Measurements from ENCODE around the gene FAM216A. TPM values are rescaled to one million over a fixed set of nuclear protein-coding genes. Genes with fewer than 3 reads are reported as not detected.
"Not testable (repeated sequence)": the region's sequence is repeated elsewhere in the genome, so short reads cannot be mapped to it uniquely, and the experiment has no call there.

Gene FAM216A
- total and polyA plus RNA-seq, 2 donors: 10.2 to 22.9 TPM

DNA sequence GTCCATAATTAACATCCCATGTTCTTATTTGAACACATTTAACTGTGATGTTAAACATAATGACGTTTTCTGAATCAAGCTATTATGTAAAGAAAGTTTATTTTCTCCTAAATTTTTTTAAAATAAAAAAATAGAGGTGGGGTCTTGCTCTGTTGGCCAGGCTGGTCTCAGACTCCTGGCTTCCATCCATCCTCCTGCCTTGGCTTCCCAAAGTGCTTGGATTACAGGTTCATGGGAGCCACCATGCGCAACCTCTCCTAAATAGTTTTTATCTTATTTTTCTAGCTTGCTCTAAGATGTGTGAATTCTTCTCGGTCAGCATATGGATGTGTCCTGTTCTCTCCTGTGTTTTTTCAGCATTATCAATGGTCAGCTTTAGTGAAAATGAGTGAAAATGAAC lies 36.7 kb downstream of the FAM216A start:
- peaks cover 6 to 14% of the 10 kb centered on the region in 2 donors for H3K4me1 ChIP-seq (ENCODE audit: control insufficient read depth in 2 of 2, insufficient read depth in 2 of 2, low read length in 2 of 2)
- WGBS: 95% methylated on average over 3 of the region's 3 CpGs
- peaks cover 0 to 5% of the 10 kb centered on the region in 2 donors for H3K9me3 ChIP-seq (ENCODE audit: control insufficient read depth in 2 of 2, insufficient read depth in 1 of 2, low read length in 1 of 2)
- no peak for DNase-seq (ENCODE audit: low read depth in 6 of 9, low spot score in 9 of 9)
- no peaks in the 10 kb centered on the region for H3K36me3 ChIP-seq (ENCODE audit: control insufficient read depth in 2 of 2, insufficient read depth in 2 of 2, low read length in 1 of 2)
- H3K27me3 ChIP-seq (ENCODE audit: control insufficient read depth in 2 of 2, insufficient read depth in 1 of 2, low read length in 1 of 2): no peaks in the 10 kb centered on the region
- H3K4me3 ChIP-seq (ENCODE audit: low read length in 2 of 2): no peak overlapping the region
- H3K27ac ChIP-seq (ENCODE audit: low read depth in 1 of 2, low read length in 1 of 2): no peak overlapping the region

DNA sequence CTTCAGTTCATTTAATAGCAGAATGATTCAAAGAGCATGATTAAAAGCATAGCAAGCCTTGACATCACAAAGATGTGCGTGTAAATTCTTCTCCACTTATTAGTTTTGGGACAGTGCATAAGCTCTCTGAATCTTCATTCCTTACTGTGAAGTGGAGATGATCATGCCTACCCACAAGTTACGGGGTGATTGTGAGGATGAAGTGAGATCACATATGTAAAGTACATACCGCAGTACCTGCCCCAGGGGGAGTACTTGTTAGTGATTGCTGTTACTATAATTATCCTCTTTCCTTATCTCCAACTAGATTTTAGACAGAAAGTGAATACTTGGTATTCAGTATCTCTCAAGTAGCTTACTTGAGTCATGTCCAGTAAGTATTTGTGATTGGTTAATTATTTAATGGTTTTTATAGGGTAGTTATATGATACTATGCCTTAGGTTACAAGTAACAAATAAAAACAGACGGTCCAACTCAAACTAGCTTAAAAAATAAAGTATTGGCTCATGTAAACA lies 39.5 kb downstream of the FAM216A start:
- Histone ChIP-seq H3K27me3 (ENCODE audit: control insufficient read depth in 2 of 2, insufficient read depth in 1 of 2, low read length in 1 of 2) (no peaks in the 10 kb centered on the region), H3K4me3 (ENCODE audit: low read length in 2 of 2) (no peak overlapping the region), H3K27ac (ENCODE audit: low read depth in 1 of 2, low read length in 1 of 2) (no peak overlapping the region), H3K9me3 (ENCODE audit: control insufficient read depth in 2 of 2, insufficient read depth in 1 of 2, low read length in 1 of 2) (no peaks in the 10 kb centered on the region), H3K4me1 (ENCODE audit: control insufficient read depth in 2 of 2, insufficient read depth in 2 of 2, low read length in 2 of 2) (no peaks in the 10 kb centered on the region), H3K36me3 (ENCODE audit: control insufficient read depth in 2 of 2, insufficient read depth in 2 of 2, low read length in 1 of 2) (no peaks in the 10 kb centered on the region)
- no peak for DNase-seq (ENCODE audit: low read depth in 6 of 9, low spot score in 9 of 9)
- 96% methylated on average over 4 of the region's 4 CpGs for WGBS

DNA sequence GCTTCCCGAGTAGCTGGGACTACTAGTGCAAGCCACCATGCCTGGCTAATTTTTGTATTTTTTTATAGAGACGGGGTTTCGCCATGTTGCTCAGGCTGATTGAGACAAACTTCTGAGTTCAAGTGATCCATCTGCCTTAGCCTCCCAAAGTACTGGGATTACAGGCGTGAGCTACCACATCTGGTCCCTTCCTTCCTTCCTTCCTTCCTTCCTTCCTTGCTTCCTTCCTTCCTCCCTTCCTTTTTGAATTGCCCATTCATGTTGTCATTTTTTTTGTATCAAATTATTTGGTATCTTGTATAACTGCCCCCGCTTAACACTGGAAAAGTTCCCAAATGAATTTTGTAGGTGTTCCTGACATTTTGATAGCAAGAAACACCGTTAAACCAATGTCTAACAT lies 45.2 kb downstream of the FAM216A start:
- H3K9me3 ChIP-seq (ENCODE audit: control insufficient read depth in 2 of 2, insufficient read depth in 1 of 2, low read length in 1 of 2): no peaks in the 10 kb centered on the region
- H3K4me1 ChIP-seq (ENCODE audit: control insufficient read depth in 2 of 2, insufficient read depth in 2 of 2, low read length in 2 of 2): no peaks in the 10 kb centered on the region
- H3K36me3 ChIP-seq (ENCODE audit: control insufficient read depth in 2 of 2, insufficient read depth in 2 of 2, low read length in 1 of 2): no peaks in the 10 kb centered on the region
- no peak overlapping the region for H3K27ac ChIP-seq (ENCODE audit: low read depth in 1 of 2, low read length in 1 of 2)
- H3K27me3 ChIP-seq (ENCODE audit: control insufficient read depth in 2 of 2, insufficient read depth in 1 of 2, low read length in 1 of 2): no peaks in the 10 kb centered on the region
- no peak overlapping the region for H3K4me3 ChIP-seq (ENCODE audit: low read length in 2 of 2)
- no peak for DNase-seq (ENCODE audit: low read depth in 6 of 9, low spot score in 9 of 9)
- WGBS: 91% methylated on average over 6 of the region's 6 CpGs

DNA sequence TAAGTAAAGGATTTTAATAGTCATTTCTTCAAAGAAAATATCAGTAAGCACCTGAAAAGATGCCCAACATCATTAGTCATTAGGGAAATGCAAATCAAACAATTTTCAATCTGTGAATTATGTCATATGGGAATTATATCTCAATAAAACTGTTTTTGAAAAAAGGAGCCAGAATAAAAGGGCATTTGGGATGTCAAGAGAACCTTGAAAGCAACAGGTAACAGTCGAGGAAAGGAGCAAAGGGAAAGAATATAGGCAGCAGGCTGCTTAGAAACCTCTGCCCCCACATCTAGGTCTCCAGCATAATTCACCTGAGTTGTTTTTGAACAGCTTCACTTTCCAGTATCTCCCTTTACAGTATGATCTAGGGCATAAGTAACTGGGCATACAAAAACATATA lies 45.7 kb downstream of the FAM216A start:
- Histone ChIP-seq H3K36me3 (ENCODE audit: control insufficient read depth in 2 of 2, insufficient read depth in 2 of 2, low read length in 1 of 2) (no peaks in the 10 kb centered on the region), H3K9me3 (ENCODE audit: control insufficient read depth in 2 of 2, insufficient read depth in 1 of 2, low read length in 1 of 2) (no peaks in the 10 kb centered on the region), H3K27me3 (ENCODE audit: control insufficient read depth in 2 of 2, insufficient read depth in 1 of 2, low read length in 1 of 2) (no peaks in the 10 kb centered on the region), H3K4me3 (ENCODE audit: low read length in 2 of 2) (no peak overlapping the region), H3K4me1 (ENCODE audit: control insufficient read depth in 2 of 2, insufficient read depth in 2 of 2, low read length in 2 of 2) (no peaks in the 10 kb centered on the region), H3K27ac (ENCODE audit: low read depth in 1 of 2, low read length in 1 of 2) (no peak overlapping the region)
- 83% methylated on average over 1 of the region's 1 CpG for WGBS
- no peak for DNase-seq (ENCODE audit: low read depth in 6 of 9, low spot score in 9 of 9)

DNA sequence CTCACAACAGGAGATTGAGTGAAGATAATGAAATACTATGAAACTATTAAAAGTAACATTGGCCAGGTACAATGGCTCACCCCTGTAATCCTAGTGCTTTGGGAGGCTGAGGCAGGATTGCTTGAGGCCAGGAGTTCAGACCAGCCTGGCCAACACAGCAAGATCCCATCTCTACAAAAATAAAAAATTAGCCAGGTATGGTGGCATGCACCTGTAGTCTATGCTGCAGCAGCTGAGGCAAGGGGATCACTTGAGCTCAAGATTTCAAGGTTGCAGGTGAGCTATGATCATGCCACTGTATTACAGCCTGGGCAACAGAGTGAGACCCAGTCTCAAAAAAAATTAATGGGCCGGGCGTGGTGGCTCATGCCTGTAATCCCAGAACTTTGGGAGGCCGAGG lies 48.4 kb downstream of the FAM216A start:
- no peaks in the 10 kb centered on the region for H3K36me3 ChIP-seq (ENCODE audit: control insufficient read depth in 2 of 2, insufficient read depth in 2 of 2, low read length in 1 of 2)
- no peaks in the 10 kb centered on the region for H3K27me3 ChIP-seq (ENCODE audit: control insufficient read depth in 2 of 2, insufficient read depth in 1 of 2, low read length in 1 of 2)
- no peaks in the 10 kb centered on the region for H3K4me1 ChIP-seq (ENCODE audit: control insufficient read depth in 2 of 2, insufficient read depth in 2 of 2, low read length in 2 of 2)
- DNase-seq (ENCODE audit: low read depth in 6 of 9, low spot score in 9 of 9): no peak
- no peak overlapping the region for H3K4me3 ChIP-seq (ENCODE audit: low read length in 2 of 2)
- 94% methylated on average over 3 of the region's 3 CpGs for whole genome bisulfite sequencing
- H3K9me3 ChIP-seq (ENCODE audit: control insufficient read depth in 2 of 2, insufficient read depth in 1 of 2, low read length in 1 of 2): no peaks in the 10 kb centered on the region
- no peak overlapping the region for H3K27ac ChIP-seq (ENCODE audit: low read depth in 1 of 2, low read length in 1 of 2)

DNA sequence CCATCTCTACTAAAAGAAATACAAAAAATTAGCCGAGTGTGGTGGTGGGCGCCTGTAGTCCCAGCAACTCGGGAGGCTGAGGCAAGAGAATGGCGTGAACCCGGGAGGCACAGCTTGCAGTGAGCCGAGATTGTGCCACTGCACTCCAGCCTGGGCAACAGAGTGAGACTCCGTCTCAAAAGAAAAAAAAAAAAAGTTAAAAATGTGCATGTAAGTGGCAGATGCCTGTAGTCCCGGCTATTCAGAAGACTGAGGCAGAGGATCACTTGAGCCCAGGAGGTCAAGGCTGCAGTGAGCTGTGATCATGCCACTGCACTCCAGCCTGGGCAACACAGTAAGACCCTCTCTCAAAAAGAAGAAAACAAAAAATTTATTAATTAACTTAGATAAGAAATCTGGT lies 49.4 kb downstream of the FAM216A start:
- not testable (repeated sequence) for H3K27me3 ChIP-seq (ENCODE audit: control insufficient read depth in 2 of 2, insufficient read depth in 1 of 2, low read length in 1 of 2); H3K9me3 ChIP-seq (ENCODE audit: control insufficient read depth in 2 of 2, insufficient read depth in 1 of 2, low read length in 1 of 2); DNase-seq (ENCODE audit: low read depth in 6 of 9, low spot score in 9 of 9); H3K4me1 ChIP-seq (ENCODE audit: control insufficient read depth in 2 of 2, insufficient read depth in 2 of 2, low read length in 2 of 2); H3K4me3 ChIP-seq (ENCODE audit: low read length in 2 of 2); H3K36me3 ChIP-seq (ENCODE audit: control insufficient read depth in 2 of 2, insufficient read depth in 2 of 2, low read length in 1 of 2); H3K27ac ChIP-seq (ENCODE audit: low read depth in 1 of 2, low read length in 1 of 2)
- WGBS: 96% methylated on average over 8 of the region's 8 CpGs

DNA sequence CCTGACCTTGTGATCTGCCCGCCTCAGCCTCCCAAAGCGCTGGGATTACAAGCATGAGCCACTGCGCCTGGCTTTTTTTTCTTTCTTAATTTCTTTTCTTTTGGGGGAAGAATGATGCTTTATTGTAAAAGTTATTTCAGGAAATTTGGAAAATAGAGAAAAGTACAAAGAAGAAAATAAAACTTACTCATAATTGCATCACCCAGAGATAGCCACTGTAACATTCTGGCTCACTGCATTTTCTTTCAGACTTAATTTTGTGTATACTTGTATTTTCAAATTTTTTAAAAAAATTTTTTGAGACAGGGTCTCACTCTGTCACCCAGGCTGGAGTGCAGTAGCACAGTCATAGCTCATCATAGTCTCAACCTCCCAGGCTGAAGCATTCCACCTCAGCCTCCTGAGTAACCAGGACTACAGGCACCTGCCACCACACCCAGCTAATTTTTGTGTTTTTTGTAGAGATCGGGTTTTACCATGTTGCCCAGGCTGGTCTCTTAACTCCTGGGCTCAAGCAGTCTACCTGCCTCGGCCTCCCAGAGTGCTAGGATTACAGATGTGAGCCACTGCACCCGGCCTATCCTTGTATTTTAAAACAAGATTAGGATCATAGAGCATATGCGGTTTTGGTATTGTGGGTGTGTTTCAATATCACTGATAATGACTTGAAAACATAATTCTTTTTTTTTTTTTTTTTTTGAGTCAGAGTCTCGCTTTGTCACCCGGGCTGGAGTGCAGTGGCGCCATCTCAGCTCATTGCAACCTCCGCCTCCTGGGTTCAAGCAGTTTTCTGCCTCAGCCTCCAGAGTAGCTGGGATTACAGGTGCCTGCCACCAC lies 52.4 kb downstream of the FAM216A start:
- not testable (repeated sequence) for H3K27me3 ChIP-seq (ENCODE audit: control insufficient read depth in 2 of 2, insufficient read depth in 1 of 2, low read length in 1 of 2); H3K4me3 ChIP-seq (ENCODE audit: low read length in 2 of 2); DNase-seq (ENCODE audit: low read depth in 6 of 9, low spot score in 9 of 9); H3K4me1 ChIP-seq (ENCODE audit: control insufficient read depth in 2 of 2, insufficient read depth in 2 of 2, low read length in 2 of 2); H3K36me3 ChIP-seq (ENCODE audit: control insufficient read depth in 2 of 2, insufficient read depth in 2 of 2, low read length in 1 of 2); H3K27ac ChIP-seq (ENCODE audit: low read depth in 1 of 2, low read length in 1 of 2); H3K9me3 ChIP-seq (ENCODE audit: control insufficient read depth in 2 of 2, insufficient read depth in 1 of 2, low read length in 1 of 2)
- 96% methylated on average over 11 of the region's 11 CpGs for WGBS

DNA sequence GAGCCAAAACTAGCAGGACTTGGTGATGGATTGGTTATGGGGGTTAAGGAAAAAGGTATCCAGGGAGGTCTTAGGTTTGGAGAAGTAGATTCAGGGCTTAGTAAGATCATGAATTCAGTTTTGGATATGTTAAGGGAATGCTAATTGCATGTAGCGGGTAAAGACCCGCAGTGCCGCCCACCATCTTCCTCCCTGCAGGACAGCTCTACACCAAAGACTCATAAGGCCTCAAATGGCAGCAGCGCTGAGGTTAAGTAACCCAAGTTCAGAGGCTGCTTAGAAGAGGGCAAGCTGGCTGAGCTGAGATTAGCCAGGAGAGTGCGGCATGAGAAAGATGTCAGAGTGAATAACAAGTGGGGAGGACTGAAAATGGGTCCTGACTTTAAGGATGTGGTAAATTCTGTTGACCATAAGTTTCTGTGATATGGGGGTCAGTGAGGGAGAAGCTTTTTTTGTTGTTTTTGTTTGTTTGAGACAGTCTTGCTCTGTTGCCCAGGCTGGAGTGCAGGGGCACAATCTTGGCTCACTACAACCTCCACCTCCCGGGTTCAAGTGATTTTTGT lies 59.7 kb downstream of the FAM216A start:
- Histone ChIP-seq H3K4me3 (ENCODE audit: low read length in 2 of 2) (no peak overlapping the region), H3K27ac (ENCODE audit: low read depth in 1 of 2, low read length in 1 of 2) (no peak overlapping the region), H3K9me3 (ENCODE audit: control insufficient read depth in 2 of 2, insufficient read depth in 1 of 2, low read length in 1 of 2) (no peaks in the 10 kb centered on the region), H3K4me1 (ENCODE audit: control insufficient read depth in 2 of 2, insufficient read depth in 2 of 2, low read length in 2 of 2) (no peaks in the 10 kb centered on the region), H3K36me3 (ENCODE audit: control insufficient read depth in 2 of 2, insufficient read depth in 2 of 2, low read length in 1 of 2) (peaks cover 5 to 17% of the 10 kb centered on the region in 2 donors), H3K27me3 (ENCODE audit: control insufficient read depth in 2 of 2, insufficient read depth in 1 of 2, low read length in 1 of 2) (no peaks in the 10 kb centered on the region)
- DNase-seq (ENCODE audit: low read depth in 6 of 9, low spot score in 9 of 9): no peak
- 98% methylated on average over 6 of the region's 6 CpGs for WGBS

DNA sequence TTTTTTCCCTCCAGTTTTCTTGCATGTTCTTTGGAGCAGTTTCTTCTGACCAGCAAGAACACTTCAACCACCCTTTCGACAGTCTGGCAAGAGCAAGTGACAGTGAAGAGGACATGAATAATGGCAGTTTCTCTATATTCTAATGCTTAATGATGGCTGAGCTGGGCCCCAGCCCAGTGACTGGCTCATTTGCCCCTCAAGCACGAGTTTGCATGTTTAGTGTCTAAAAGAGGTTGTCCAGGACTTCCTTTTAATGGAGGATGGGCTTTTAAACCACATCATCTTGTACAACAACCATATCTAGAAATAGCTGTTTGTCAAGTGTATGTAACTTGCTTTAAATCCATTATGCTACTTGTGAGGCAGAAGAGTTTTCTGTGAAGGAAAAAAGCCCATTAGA lies 61.9 kb downstream of the FAM216A start:
- Histone ChIP-seq H3K27me3 (ENCODE audit: control insufficient read depth in 2 of 2, insufficient read depth in 1 of 2, low read length in 1 of 2) (no peaks in the 10 kb centered on the region), H3K36me3 (ENCODE audit: control insufficient read depth in 2 of 2, insufficient read depth in 2 of 2, low read length in 1 of 2) (peaks cover 5 to 20% of the 10 kb centered on the region in 2 donors), H3K4me3 (ENCODE audit: low read length in 2 of 2) (no peak overlapping the region), H3K4me1 (ENCODE audit: control insufficient read depth in 2 of 2, insufficient read depth in 2 of 2, low read length in 2 of 2) (no peaks in the 10 kb centered on the region), H3K27ac (ENCODE audit: low read depth in 1 of 2, low read length in 1 of 2) (no peak overlapping the region), H3K9me3 (ENCODE audit: control insufficient read depth in 2 of 2, insufficient read depth in 1 of 2, low read length in 1 of 2) (no peaks in the 10 kb centered on the region)
- DNase-seq (ENCODE audit: low read depth in 6 of 9, low spot score in 9 of 9): no peak
- 88% methylated on average over 2 of the region's 2 CpGs for WGBS

Measured in thymus (tissue), 11 donors.